ENCODE measurements around the gene FGF22. TPM values are rescaled to one million over a fixed set of nuclear protein-coding genes. Genes with fewer than 3 reads are reported as not detected.
A peak's percentile ranks its signal among the peaks of the same experiment; 100 is the strongest.

Gene FGF22
- total and polyA plus RNA-seq, 2 of the 13 experiments (the other 11 are each of a cell fraction or from before 2014, with no cell fraction given) = 0.24 TPM; not detected in 1

DNA sequence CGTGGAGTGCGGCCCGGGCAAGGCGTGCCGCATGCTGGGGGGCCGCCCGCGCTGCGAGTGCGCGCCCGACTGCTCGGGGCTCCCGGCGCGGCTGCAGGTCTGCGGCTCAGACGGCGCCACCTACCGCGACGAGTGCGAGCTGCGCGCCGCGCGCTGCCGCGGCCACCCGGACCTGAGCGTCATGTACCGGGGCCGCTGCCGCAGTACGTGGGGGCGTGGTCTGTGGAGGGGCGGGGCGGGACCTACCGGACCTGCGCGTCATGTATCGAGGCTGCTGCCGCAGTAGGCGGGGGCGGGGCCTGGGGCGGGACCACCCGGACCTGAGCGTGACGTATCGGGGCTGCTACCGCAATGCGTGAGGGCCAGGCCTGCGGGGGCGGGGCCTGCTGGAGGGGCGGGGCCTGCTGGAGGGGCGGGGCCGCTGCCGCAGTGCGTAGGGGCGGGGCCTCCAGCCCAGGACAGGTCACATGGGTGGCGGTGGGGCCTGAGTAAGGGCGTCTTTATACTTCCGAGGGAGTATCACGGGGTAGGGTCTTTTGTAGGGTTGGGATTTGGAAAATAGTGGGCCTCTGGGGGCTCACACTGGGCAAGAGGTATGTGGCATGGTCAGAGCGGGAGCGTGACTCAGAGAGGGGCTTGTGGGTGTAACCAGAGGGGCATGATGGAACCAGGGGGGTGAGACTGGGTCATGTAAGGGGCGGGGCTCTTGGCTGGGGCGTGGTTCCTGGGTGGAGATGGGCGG, 40.8 kb downstream of the FGF22 start (continued):
- TF ChIP-seq, protein P1, sequence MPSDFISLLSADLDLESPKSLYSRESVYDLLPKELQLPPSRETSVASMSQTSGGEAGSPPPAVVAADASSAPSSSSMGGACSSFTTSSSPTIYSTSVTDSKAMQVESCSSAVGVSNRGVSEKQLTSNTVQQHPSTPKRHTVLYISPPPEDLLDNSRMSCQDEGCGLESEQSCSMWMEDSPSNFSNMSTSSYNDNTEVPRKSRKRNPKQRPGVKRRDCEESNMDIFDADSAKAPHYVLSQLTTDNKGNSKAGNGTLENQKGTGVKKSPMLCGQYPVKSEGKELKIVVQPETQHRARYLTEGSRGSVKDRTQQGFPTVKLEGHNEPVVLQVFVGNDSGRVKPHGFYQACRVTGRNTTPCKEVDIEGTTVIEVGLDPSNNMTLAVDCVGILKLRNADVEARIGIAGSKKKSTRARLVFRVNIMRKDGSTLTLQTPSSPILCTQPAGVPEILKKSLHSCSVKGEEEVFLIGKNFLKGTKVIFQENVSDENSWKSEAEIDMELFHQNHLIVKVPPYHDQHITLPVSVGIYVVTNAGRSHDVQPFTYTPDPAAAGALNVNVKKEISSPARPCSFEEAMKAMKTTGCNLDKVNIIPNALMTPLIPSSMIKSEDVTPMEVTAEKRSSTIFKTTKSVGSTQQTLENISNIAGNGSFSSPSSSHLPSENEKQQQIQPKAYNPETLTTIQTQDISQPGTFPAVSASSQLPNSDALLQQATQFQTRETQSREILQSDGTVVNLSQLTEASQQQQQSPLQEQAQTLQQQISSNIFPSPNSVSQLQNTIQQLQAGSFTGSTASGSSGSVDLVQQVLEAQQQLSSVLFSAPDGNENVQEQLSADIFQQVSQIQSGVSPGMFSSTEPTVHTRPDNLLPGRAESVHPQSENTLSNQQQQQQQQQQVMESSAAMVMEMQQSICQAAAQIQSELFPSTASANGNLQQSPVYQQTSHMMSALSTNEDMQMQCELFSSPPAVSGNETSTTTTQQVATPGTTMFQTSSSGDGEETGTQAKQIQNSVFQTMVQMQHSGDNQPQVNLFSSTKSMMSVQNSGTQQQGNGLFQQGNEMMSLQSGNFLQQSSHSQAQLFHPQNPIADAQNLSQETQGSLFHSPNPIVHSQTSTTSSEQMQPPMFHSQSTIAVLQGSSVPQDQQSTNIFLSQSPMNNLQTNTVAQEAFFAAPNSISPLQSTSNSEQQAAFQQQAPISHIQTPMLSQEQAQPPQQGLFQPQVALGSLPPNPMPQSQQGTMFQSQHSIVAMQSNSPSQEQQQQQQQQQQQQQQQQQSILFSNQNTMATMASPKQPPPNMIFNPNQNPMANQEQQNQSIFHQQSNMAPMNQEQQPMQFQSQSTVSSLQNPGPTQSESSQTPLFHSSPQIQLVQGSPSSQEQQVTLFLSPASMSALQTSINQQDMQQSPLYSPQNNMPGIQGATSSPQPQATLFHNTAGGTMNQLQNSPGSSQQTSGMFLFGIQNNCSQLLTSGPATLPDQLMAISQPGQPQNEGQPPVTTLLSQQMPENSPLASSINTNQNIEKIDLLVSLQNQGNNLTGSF (CRISPR knock-in tag; IDR thresholded peaks at IDR 0.05) = no peak
- TF ChIP-seq MAZ (IDR thresholded peaks at IDR 0.05; ENCODE audit: borderline replicate concordance, low read depth, low read length) (peak; percentile 68), MAZ (CRISPR knock-in tag; IDR thresholded peaks at IDR 0.05; ENCODE audit: low read depth) (peak; percentile 87), ZSCAN21 (CRISPR knock-in tag; IDR thresholded peaks at IDR 0.05; ENCODE audit: borderline replicate concordance) (peak; percentile 0; the same call in 1 of the 2 replicates), ZNF570 (CRISPR knock-in tag; IDR thresholded peaks at IDR 0.05; ENCODE audit: borderline replicate concordance) (no peak), ZFP41 (CRISPR knock-in tag; IDR thresholded peaks at IDR 0.05; ENCODE audit: borderline replicate concordance) (no peak), ZNF441 (CRISPR knock-in tag; IDR thresholded peaks at IDR 0.05; ENCODE audit: borderline replicate concordance) (no peak), JUN (CRISPR knock-in tag; IDR thresholded peaks at IDR 0.05) (no peak), ZNF382 (CRISPR knock-in tag; IDR thresholded peaks at IDR 0.05; ENCODE audit: borderline replicate concordance) (no peak), KDM1A (CRISPR knock-in tag; IDR thresholded peaks at IDR 0.05) (no peak), ZBTB1 (CRISPR knock-in tag; IDR thresholded peaks at IDR 0.05; ENCODE audit: borderline replicate concordance) (no peak)
- TF ChIP-seq, protein P2, sequence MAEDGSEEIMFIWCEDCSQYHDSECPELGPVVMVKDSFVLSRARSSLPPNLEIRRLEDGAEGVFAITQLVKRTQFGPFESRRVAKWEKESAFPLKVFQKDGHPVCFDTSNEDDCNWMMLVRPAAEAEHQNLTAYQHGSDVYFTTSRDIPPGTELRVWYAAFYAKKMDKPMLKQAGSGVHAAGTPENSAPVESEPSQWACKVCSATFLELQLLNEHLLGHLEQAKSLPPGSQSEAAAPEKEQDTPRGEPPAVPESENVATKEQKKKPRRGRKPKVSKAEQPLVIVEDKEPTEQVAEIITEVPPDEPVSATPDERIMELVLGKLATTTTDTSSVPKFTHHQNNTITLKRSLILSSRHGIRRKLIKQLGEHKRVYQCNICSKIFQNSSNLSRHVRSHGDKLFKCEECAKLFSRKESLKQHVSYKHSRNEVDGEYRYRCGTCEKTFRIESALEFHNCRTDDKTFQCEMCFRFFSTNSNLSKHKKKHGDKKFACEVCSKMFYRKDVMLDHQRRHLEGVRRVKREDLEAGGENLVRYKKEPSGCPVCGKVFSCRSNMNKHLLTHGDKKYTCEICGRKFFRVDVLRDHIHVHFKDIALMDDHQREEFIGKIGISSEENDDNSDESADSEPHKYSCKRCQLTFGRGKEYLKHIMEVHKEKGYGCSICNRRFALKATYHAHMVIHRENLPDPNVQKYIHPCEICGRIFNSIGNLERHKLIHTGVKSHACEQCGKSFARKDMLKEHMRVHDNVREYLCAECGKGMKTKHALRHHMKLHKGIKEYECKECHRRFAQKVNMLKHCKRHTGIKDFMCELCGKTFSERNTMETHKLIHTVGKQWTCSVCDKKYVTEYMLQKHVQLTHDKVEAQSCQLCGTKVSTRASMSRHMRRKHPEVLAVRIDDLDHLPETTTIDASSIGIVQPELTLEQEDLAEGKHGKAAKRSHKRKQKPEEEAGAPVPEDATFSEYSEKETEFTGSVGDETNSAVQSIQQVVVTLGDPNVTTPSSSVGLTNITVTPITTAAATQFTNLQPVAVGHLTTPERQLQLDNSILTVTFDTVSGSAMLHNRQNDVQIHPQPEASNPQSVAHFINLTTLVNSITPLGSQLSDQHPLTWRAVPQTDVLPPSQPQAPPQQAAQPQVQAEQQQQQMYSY (CRISPR knock-in tag; IDR thresholded peaks at IDR 0.05) = no peak
- TF ChIP-seq, protein P3, sequence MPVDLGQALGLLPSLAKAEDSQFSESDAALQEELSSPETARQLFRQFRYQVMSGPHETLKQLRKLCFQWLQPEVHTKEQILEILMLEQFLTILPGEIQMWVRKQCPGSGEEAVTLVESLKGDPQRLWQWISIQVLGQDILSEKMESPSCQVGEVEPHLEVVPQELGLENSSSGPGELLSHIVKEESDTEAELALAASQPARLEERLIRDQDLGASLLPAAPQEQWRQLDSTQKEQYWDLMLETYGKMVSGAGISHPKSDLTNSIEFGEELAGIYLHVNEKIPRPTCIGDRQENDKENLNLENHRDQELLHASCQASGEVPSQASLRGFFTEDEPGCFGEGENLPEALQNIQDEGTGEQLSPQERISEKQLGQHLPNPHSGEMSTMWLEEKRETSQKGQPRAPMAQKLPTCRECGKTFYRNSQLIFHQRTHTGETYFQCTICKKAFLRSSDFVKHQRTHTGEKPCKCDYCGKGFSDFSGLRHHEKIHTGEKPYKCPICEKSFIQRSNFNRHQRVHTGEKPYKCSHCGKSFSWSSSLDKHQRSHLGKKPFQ (CRISPR knock-in tag; IDR thresholded peaks at IDR 0.05; ENCODE audit: insufficient replicate concordance) = no peak
- TF ChIP-seq, protein P4, sequence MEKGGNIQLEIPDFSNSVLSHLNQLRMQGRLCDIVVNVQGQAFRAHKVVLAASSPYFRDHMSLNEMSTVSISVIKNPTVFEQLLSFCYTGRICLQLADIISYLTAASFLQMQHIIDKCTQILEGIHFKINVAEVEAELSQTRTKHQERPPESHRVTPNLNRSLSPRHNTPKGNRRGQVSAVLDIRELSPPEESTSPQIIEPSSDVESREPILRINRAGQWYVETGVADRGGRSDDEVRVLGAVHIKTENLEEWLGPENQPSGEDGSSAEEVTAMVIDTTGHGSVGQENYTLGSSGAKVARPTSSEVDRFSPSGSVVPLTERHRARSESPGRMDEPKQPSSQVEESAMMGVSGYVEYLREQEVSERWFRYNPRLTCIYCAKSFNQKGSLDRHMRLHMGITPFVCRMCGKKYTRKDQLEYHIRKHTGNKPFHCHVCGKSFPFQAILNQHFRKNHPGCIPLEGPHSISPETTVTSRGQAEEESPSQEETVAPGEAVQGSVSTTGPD (CRISPR knock-in tag; IDR thresholded peaks at IDR 0.05) = no peak
- TF ChIP-seq, protein P5, sequence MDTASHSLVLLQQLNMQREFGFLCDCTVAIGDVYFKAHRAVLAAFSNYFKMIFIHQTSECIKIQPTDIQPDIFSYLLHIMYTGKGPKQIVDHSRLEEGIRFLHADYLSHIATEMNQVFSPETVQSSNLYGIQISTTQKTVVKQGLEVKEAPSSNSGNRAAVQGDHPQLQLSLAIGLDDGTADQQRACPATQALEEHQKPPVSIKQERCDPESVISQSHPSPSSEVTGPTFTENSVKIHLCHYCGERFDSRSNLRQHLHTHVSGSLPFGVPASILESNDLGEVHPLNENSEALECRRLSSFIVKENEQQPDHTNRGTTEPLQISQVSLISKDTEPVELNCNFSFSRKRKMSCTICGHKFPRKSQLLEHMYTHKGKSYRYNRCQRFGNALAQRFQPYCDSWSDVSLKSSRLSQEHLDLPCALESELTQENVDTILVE (CRISPR knock-in tag; IDR thresholded peaks at IDR 0.05) = no peak
